ENCODE data around the gene EXTL2.

- TF ChIP-seq RARB (CRISPR knock-in tag; IDR thresholded peaks at IDR 0.05): no peak
- TF ChIP-seq TOX (CRISPR knock-in tag; IDR thresholded peaks at IDR 0.05; ENCODE audit: borderline replicate concordance): no peak
- TF ChIP-seq ZFP30 (CRISPR knock-in tag; IDR thresholded peaks at IDR 0.05): no peak
- no peak for TF ChIP-seq CREB5 (CRISPR knock-in tag; IDR thresholded peaks at IDR 0.05; ENCODE audit: low read depth)
- no peak for TF ChIP-seq ZFP3 (CRISPR knock-in tag; IDR thresholded peaks at IDR 0.05)
- TF ChIP-seq PATZ1 (CRISPR knock-in tag; IDR thresholded peaks at IDR 0.05; ENCODE audit: borderline replicate concordance): no peak
These were observed 3.3 kb downstream of the EXTL2 start for GRCh38 chr1:100891380-100891779.

All from SK-N-SH treated with all-trans-retinoic acid at 6 μM for 48 hours (cell line).